SJCRH30 (cell line): ENCODE measurements around the gene ASB18. TPM values are rescaled to one million over a fixed set of nuclear protein-coding genes. Genes with fewer than 3 reads are reported as not detected.

Experiments used
- DNase-seq, 2 experiments: peaks; one replicate each; pipeline ENCODE4 v3.0.0-alpha.2; 2015 to 2020
- H3K27ac ChIP-seq: fragments of 250-450 bp; sonication (Bioruptor Pico); 2 replicates; pipeline ENCODE4 v1.5.1; 2020; ENCODE audit warnings: mild to moderate bottlenecking, moderate library complexity
- H3K27me3 ChIP-seq: fragments of 250-450 bp; sonication (Bioruptor Pico); 2 replicates; pipeline ENCODE4 v1.5.1; 2020; ENCODE audit warnings: mild to moderate bottlenecking, moderate library complexity
- H3K36me3 ChIP-seq: fragments of 250-450 bp; sonication (Bioruptor Pico); 2 replicates; pipeline ENCODE4 v1.5.1; 2020; ENCODE audit warnings: mild to moderate bottlenecking, moderate library complexity
- H3K4me1 ChIP-seq: fragments of 250-450 bp; sonication (Bioruptor Pico); 2 replicates; pipeline ENCODE4 v1.5.1; 2020; ENCODE audit warnings: mild to moderate bottlenecking, moderate library complexity
- H3K4me3 ChIP-seq: fragments of 250-450 bp; sonication (Bioruptor Pico); 2 replicates; pipeline ENCODE4 v1.5.1; 2020; ENCODE audit warnings: mild to moderate bottlenecking, moderate library complexity
- H3K9me3 ChIP-seq: fragments of 250-450 bp; sonication (Bioruptor Pico); replicated peaks from 2 replicates; pipeline ENCODE4 v1.5.1; 2020; ENCODE audit warnings: mild to moderate bottlenecking, moderate library complexity
- total RNA-seq: library from RNA; depleted of rRNA; stranded (reverse); fragments of >200 nt; shearing (Covaris generic); gene quantifications from 2 replicates; pipeline ENCODE4 v1.2.3, GENCODE V29; 2014

The ASB18 gene
- total RNA-seq, 1 experiment from 2014 or later, result 0.04 TPM

DNA sequence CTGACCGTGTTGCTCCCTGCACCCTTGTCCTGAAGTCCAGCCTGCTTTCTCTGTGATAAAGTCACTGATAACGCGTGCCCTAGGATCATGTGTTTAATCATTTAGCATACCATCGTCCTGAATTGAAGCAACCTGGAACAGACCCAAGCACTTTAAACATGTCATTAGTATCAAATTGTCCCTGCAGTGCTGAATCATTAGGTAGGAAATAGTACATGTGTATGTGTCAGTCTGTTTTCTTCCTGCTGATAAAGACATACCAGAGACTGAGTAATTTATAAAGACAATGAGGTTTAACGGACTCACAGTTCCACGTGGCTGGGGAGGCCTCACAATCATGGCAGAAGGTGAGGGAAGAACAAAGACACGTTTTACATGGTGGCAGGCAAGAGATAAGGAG lies 2.8 kb downstream of the ASB18 start:
- Histone ChIP-seq H3K4me1 (peaks cover 12% of the 10 kb centered on the region), H3K27ac (no peak overlapping the region), H3K36me3 (no peaks in the 10 kb centered on the region), H3K4me3 (no peak overlapping the region), H3K27me3 (no peaks in the 10 kb centered on the region), H3K9me3 (no peaks in the 10 kb centered on the region)
- no peak for DNase-seq

DNA sequence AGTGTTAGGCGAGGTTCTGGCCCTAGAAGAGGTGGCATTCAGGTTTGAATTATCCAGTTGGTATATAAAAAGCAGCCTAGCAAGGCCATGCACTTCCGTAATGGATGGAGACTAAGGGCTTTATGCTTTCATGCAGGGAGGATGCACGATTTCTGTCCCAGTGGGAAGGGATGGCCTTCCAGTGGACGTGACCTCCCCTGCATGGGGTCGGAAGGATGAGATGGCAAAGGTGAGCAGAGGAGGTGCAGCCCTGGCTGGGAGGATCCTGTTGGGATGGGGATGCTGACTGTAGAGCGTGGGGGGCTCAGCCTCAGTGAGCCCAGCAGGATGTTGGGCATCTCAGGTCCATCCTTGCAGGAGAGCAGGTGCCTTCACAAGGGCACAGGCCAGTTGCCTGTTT lies 4.8 kb downstream of the ASB18 start:
- H3K36me3 ChIP-seq, result no peaks in the 10 kb centered on the region
- H3K4me1 ChIP-seq, result peaks cover 6% of the 10 kb centered on the region
- no peak overlapping the region for H3K4me3 ChIP-seq
- no peak overlapping the region for H3K27ac ChIP-seq
- H3K27me3 ChIP-seq, result no peaks in the 10 kb centered on the region
- DNase-seq, result no peak
- no peaks in the 10 kb centered on the region for H3K9me3 ChIP-seq

DNA sequence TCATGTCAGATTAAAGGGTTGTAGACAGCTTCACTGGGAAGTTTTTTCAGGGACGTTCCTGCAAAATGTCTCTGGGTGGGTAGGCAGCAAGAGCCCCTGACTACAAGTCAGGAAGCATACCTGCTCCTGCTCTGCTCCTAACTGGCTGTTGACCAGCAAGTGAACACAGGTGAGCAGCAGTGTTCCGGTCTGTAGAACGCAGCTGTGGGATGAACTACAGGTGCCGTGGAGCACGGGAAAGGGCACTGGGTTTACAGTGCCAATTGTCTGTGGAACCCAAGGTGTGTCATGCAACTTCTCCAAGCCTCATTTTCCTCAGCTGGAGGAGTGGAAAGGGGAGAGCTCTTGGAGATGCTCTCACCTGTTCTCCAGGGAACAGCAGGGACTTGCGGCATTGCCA lies 6.6 kb downstream of the ASB18 start:
- Histone ChIP-seq H3K27ac (no peak overlapping the region), H3K36me3 (no peaks in the 10 kb centered on the region), H3K4me3 (no peak overlapping the region), H3K27me3 (no peaks in the 10 kb centered on the region), H3K9me3 (no peaks in the 10 kb centered on the region), H3K4me1 (no peaks in the 10 kb centered on the region)
- no peak for DNase-seq

DNA sequence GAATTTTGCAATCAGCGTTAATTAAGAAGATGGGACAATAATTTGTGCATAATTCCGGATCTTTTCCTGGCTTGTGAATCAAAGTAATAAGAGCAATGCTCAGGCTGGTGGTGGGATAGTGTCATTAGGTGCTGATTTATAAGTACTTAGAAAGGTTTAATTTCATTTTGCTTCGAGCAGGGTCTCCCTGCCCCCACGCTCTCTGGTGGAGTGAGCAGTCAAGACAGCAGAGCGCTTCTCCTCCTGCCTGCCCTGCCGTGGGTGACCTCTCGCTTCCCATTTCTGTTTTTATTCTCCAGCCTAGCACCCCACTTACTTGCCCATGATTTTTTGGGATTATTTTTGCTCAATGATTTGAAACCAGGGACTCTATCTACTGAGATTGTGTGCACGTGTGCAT lies 7.1 kb downstream of the ASB18 start:
- no peaks in the 10 kb centered on the region for H3K9me3 ChIP-seq
- no peak overlapping the region for H3K4me3 ChIP-seq
- no peak overlapping the region for H3K27ac ChIP-seq
- no peaks in the 10 kb centered on the region for H3K4me1 ChIP-seq
- no peaks in the 10 kb centered on the region for H3K36me3 ChIP-seq
- no peaks in the 10 kb centered on the region for H3K27me3 ChIP-seq
- no peak for DNase-seq

DNA sequence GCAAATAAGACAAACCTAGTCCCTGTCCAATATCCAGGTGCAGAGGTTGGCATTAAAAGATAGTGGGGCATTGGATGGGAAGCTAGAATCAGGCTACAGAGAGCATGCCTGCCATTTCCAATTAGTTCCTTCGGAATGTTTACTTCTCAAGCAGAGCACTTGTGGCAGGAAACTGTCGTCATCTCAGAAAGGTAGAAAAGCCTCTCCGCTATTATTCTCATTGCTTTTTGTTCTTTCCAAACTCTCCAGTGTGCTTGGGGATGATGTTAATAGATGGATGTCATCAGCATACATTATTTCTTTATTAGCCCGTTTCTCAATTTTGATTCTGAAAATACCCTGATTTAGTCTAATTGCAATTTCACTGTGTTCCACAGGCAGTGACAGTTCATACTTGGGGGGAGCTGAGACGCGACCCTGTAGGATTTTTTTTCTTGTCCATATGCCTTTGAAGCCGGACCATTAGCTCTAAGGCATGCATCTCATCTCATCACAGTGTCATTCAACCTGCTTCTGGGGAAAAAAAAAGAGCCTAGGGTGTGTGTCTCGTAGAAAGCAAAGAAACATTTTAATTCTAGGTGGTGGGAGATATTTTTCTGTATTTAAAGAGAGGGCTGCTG lies 7.7 kb downstream of the ASB18 start:
- Histone ChIP-seq H3K4me1 (no peaks in the 10 kb centered on the region), H3K9me3 (no peaks in the 10 kb centered on the region), H3K36me3 (no peaks in the 10 kb centered on the region), H3K27ac (no peak overlapping the region), H3K27me3 (no peaks in the 10 kb centered on the region), H3K4me3 (no peak overlapping the region)
- DNase-seq, result no peak

DNA sequence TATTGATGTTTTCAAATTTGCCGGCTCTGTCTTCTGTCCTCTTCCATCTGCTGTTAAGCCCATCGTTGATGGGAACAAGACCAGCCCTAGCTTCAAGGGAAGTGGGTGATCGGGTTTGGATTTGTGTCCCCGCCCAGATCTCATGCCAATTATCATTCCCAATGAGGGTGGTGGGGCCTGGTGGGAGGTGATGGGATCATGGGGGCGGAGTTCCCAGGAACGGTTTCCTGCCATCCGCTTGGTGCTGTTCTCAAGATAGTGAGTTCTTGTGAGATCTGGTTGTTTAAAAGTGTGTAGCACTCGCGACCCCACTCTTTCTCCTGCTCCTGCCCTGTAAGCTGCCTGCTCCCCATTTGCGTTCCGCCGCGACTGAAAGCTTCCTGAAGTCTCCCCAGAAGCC lies 9.5 kb downstream of the ASB18 start:
- H3K9me3 ChIP-seq, result no peaks in the 10 kb centered on the region
- no peak overlapping the region for H3K27ac ChIP-seq
- no peaks in the 10 kb centered on the region for H3K27me3 ChIP-seq
- H3K4me3 ChIP-seq, result no peak overlapping the region
- H3K36me3 ChIP-seq, result no peaks in the 10 kb centered on the region
- no peak for DNase-seq
- H3K4me1 ChIP-seq, result no peaks in the 10 kb centered on the region

DNA sequence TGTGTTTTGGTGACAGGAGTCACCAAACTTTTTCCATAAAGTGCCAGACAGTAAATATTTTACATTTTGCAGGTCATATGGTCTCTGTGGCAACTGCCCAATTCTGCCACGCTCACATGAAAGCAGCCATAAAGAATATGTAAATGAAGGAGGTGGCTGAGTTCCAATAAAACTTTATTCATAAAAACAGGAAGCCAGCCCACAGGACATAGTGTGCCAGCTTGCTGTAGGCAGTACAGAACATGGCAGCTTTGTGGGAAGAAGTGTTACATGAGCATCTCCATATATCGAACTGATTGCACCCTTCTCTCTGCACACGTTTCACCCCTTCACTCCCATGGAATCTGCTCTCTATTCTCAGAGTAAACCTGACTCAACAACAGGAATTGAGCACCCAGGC lies 10.2 kb downstream of the ASB18 start:
- Histone ChIP-seq H3K9me3 (no peaks in the 10 kb centered on the region), H3K27ac (no peak overlapping the region), H3K4me3 (no peak overlapping the region), H3K4me1 (no peaks in the 10 kb centered on the region), H3K36me3 (no peaks in the 10 kb centered on the region), H3K27me3 (no peaks in the 10 kb centered on the region)
- DNase-seq, result no peak

DNA sequence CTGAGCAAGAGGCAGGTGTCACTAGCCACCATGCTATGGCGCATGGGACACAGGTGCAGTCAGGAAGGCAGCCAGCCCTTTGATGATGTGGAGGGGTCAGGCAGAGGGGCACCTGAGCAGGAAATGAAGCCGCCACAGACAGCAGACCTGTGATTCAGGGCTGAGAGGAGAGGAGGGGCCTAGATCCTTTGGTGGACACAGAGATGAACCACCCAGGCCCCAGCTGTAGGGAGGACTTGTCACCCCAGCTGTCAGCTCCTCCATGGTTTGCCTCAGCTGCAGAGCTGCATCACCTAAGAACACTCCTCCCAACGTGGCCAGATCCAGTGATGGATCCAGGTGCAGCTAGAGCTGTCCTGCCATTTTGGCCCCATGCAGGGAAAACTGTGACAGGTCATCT lies 11.6 kb downstream of the ASB18 start:
- H3K36me3 ChIP-seq, result no peaks in the 10 kb centered on the region
- no peak overlapping the region for H3K4me3 ChIP-seq
- no peaks in the 10 kb centered on the region for H3K27me3 ChIP-seq
- DNase-seq, result no peak
- no peaks in the 10 kb centered on the region for H3K4me1 ChIP-seq
- no peaks in the 10 kb centered on the region for H3K9me3 ChIP-seq
- no peak overlapping the region for H3K27ac ChIP-seq

DNA sequence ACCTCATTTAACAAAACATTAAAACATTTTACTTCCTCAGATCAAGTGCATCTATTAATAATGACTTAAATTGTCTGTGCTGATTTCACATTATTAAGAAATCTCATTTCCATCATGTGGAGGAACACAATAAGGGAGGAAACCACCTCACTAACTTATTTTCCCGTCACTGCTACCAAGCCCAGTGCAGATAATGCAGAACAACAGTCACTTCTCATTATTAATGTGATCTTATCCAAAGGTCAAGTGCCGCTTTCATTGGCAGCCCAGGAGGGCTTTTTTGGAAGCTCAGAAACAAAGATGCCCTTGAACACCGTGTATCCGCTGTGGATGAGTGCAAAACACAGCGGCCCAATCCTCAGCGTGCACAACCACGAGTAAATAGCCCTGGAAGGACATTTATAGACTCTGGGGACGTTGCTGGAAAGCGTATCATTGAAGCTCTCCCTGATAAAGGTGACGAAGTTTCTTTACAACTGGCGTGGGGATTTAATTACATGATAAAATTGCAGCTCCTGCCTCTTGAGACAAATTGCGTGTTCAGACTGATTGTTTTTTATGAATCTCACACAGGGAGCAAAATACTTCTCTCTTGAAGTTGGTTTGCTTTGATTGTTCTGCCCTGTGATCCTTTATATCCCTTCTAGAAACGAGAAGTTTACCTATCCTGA lies 13.2 kb downstream of the ASB18 start:
- H3K36me3 ChIP-seq, result no peaks in the 10 kb centered on the region
- H3K27ac ChIP-seq, result no peak overlapping the region
- no peaks in the 10 kb centered on the region for H3K27me3 ChIP-seq
- H3K9me3 ChIP-seq, result no peaks in the 10 kb centered on the region
- no peak for DNase-seq
- H3K4me3 ChIP-seq, result no peak overlapping the region
- no peaks in the 10 kb centered on the region for H3K4me1 ChIP-seq

DNA sequence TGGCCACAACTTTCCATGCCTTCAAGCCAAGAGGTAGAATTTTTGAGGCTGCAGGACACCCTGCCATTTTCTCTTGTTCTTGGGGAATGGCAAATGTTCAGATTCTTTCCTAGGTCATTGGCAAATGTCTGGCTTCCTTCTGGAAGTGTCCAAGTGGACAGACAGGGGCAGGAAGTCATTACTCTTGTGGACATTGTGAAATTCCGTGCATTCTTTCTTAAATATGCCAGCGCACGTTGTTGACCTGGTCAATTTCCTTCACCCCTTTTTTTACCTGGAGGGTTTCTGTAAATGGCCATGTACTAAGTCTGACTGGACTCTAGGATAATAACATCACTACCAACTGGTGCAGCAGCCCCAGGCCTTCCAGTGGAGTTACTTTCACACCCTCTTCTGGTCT lies 13.9 kb downstream of the ASB18 start:
- no peak for DNase-seq
- no peak overlapping the region for H3K27ac ChIP-seq
- H3K4me3 ChIP-seq, result no peak overlapping the region
- no peaks in the 10 kb centered on the region for H3K36me3 ChIP-seq
- H3K4me1 ChIP-seq, result no peaks in the 10 kb centered on the region
- H3K27me3 ChIP-seq, result no peaks in the 10 kb centered on the region
- no peaks in the 10 kb centered on the region for H3K9me3 ChIP-seq

DNA sequence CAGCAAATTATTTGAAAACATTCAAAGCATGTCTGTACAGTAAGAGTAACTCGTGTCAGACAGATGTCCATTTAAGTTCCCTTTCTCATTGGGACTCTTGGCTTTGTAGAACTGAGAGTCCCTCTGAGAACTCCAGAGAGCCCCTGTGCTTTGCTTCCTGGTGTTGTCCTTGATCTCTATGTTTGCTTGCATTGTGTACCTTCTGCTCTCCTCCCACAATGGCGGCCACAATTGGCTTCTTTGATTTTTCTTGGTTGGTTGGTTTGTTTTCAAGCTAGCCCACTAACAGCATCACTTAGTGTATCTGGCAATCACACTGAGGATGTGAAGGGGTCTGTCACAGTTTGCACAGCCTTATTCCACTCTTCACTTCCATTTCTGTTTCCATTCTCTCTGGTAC lies 15.1 kb downstream of the ASB18 start:
- no peak for DNase-seq
- no peaks in the 10 kb centered on the region for H3K9me3 ChIP-seq
- no peaks in the 10 kb centered on the region for H3K4me1 ChIP-seq
- H3K36me3 ChIP-seq, result no peaks in the 10 kb centered on the region
- H3K4me3 ChIP-seq, result no peak overlapping the region
- H3K27ac ChIP-seq, result no peak overlapping the region
- H3K27me3 ChIP-seq, result no peaks in the 10 kb centered on the region

DNA sequence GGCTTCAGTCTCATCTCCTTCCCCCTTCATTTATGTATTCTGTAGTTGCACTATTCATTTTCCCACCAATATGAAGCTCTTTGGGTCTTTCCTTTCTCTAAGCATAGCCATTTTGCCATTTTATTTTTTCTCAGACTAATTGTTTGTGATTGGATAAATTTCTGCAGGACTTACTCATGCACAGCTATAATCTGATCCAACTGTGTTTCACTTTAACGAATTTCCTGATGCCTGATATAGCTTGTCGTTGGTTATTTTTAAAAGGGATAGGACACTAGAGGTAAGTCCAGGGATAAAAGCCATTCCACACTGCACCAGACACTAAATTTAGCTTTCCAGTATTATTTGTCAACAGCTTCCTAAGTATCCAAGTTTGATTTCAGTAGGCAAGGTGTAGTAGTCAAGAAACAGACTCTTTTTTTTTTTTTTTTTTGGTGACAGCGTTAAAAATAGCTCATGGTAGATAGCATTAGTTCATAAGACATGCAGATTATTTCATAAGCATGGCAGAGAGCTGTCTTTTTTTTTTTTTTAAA lies 17.4 kb downstream of the ASB18 start:
- Histone ChIP-seq H3K27ac (no peak overlapping the region), H3K27me3 (no peaks in the 10 kb centered on the region), H3K4me1 (no peaks in the 10 kb centered on the region), H3K9me3 (no peaks in the 10 kb centered on the region), H3K4me3 (no peak overlapping the region), H3K36me3 (no peaks in the 10 kb centered on the region)
- DNase-seq, result no peak

DNA sequence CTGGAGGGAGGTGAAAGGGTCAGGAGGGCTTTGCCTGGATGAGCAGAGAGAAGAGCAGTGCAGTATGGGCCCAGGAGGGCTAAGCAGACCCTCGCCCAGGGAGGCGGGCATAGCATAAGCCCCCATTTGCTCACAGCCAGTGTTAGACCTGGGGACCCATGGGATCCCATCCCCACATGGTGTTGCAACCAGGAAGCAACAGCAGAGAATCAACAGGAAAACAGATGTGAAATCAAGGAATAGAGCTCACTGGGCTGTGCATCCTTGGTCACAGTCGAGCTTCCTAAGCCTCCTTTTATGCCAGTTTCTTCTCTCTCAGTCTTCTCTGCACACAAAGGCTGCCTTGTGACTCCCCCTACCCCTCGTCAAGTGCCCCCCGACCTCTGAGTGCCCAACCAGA lies 19.9 kb downstream of the ASB18 start:
- Histone ChIP-seq H3K36me3 (no peaks in the 10 kb centered on the region), H3K4me3 (no peak overlapping the region), H3K27ac (no peak overlapping the region), H3K4me1 (peaks cover 8% of the 10 kb centered on the region; the same call in 1 of the 2 replicates), H3K27me3 (no peaks in the 10 kb centered on the region), H3K9me3 (no peaks in the 10 kb centered on the region)
- DNase-seq, result no peak

DNA sequence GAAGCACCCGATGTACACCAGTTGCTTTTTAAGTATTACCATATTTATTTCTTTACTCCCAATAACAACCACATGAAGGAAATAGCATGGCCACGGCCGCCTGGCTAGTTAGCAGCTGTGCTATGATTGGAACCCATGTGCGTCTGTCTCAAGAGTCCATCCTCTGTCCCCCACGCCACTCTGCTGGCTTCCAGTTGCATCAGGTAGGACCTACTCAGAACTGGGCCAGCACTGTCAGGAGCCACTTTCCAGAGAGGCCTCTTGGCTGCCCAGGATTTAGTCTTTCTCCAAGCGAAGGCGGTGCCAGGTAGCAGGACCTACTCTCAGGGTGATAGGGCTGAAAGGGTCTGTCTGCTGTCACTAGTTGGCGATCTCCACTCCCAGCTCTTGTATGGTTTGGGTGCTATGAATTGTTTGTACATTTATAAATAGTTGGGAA lies 22.1 kb downstream of the ASB18 start:
- Histone ChIP-seq H3K9me3 (no peaks in the 10 kb centered on the region), H3K4me1 (peaks cover 8% of the 10 kb centered on the region; the same call in 1 of the 2 replicates), H3K27me3 (no peaks in the 10 kb centered on the region), H3K36me3 (no peaks in the 10 kb centered on the region), H3K4me3 (no peak overlapping the region), H3K27ac (no peak overlapping the region)
- no peak for DNase-seq

DNA sequence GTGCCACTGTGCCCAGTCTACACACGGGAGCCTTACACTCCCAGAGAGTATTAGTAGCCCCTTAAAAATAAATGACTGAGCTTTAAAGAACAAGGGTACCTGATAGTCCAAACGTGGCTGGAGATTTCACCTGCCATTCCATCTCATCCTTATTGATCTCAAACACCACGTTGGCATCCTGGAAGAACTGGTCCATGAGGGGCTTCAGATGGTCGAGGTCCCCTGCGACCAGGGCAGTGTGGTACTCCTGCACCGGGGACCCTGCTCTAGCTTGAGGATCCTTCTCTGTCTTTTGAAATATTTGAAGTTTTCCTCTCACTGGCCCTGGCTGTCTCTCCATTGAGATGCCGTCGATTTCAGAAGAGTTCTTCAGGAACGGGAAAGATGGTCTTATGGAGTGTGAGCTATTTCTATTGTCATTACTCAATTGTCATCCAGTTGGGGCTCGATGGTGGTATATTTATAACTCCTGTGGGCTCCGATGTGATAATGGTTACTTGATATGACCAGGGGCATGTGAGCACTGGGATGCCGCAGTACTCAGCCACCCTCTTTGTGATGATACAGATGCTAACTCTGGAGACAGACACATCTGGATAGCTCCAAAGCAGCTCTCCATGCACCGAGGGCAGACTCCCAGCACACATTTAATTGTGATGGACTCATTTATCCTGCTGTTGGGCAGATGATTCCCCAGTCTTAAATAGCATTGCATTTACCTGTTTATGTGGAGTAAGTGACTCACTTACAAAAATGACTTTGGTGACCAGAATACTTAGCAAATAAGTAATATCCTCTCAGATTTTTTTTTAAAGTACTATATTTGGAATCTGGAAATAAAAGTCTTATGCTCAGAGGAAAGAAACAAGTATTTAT lies 22.8 kb downstream of the ASB18 start:
- no peak overlapping the region for H3K27ac ChIP-seq
- no peak overlapping the region for H3K4me3 ChIP-seq
- H3K27me3 ChIP-seq, result no peaks in the 10 kb centered on the region
- no peak for DNase-seq
- no peaks in the 10 kb centered on the region for H3K9me3 ChIP-seq
- no peaks in the 10 kb centered on the region for H3K36me3 ChIP-seq
- peaks cover 8% of the 10 kb centered on the region; the same call in 1 of the 2 replicates for H3K4me1 ChIP-seq
